Endothelial cell of umbilical vein (primary cell): ENCODE results near the gene CISD2. TPM values are rescaled to one million over a fixed set of nuclear protein-coding genes. Genes with fewer than 3 reads are reported as not detected.

Source experiments
- BruUV-seq: library from RNA; stranded (reverse); fragments of 400-500 nt; replicated peaks from 2 replicates; lab custom pipeline; 2021; lab: Mats Ljungman, UMichigan
- CTCF ChIA-PET: fragments of 300-600, 350-600 bp; sonication (Branson Sonifier 250); formaldehyde crosslinking; loops from one replicate; lab custom pipeline; 2021; ENCODE audit warnings: antibody characterized with exemption, inconsistent platforms; lab: Charles Lee
- POLR2A ChIA-PET: fragments of 300-600, 350-600 bp; sonication (Branson Sonifier 250); formaldehyde crosslinking; loops from one replicate; lab custom pipeline; 2021; ENCODE audit warnings: antibody characterized with exemption, inconsistent platforms; lab: Charles Lee
- DNase-seq: peaks from one replicate; pipeline ENCODE4 v3.0.0-alpha.2; 2011; ENCODE audit warnings: low read depth, low spot score
- FAIRE-seq: peaks from 2 replicates; lab custom pipeline; 2011; peaks lifted over from hg19 to GRCh38; lab: Jason Lieb, UNC
- H2AFZ ChIP-seq: 2 replicates; pipeline ENCODE4 v1.6.0; 2012; ENCODE audit warnings: low read depth, low read length, control low read depth, inconsistent platforms
- H3K27ac ChIP-seq: 2 replicates; pipeline ENCODE4 v1.5.1; 2011; ENCODE audit warnings: low read depth, mild to moderate bottlenecking, control low read depth, low read length, moderate library complexity; ENCODE audit not compliant: insufficient read depth
- H3K27me3 ChIP-seq, 2 experiments: 2 replicates each; pipeline versions ENCODE4 v1.6.0 to v1.6.1; 2011; ENCODE audit warnings: low read length in 2 of 2, mixed read lengths in 1 of 2; ENCODE audit not compliant: control insufficient read depth in 2 of 2, insufficient read depth in 2 of 2
- H3K36me3 ChIP-seq, 2 experiments: 2 replicates in 1 of 2; 3 replicates in 1 of 2; pipeline ENCODE4 v1.5.1; 2011; ENCODE audit warnings: low read length in 2 of 2, mild to moderate bottlenecking in 1 of 2, moderate library complexity in 1 of 2; ENCODE audit not compliant: control insufficient read depth in 2 of 2, insufficient read depth in 2 of 2; ENCODE audit errors: extremely low read depth in 1 of 2
- H3K4me1 ChIP-seq: 3 replicates; pipeline ENCODE4 v1.5.1; 2011; ENCODE audit warnings: mild to moderate bottlenecking, low read length; ENCODE audit not compliant: control insufficient read depth, insufficient read depth; ENCODE audit errors: extremely low read depth
- H3K4me2 ChIP-seq: 2 replicates; pipeline ENCODE4 v1.6.1; 2011; ENCODE audit warnings: low read length, control low read depth, mixed read lengths; ENCODE audit not compliant: insufficient read depth
- H3K4me3 ChIP-seq, 3 experiments: fragments of 200-600 bp in 1 of 3; sonication (generic), shearing (Covaris generic) in 1 of 3; replicated peaks in 1 of 3; 2 replicates each; pipeline ENCODE4 v1.5.1; 2011 to 2016; ENCODE audit warnings: control low read depth in 3 of 3, low read length in 3 of 3, mild to moderate bottlenecking in 2 of 3, inconsistent platforms in 1 of 3, low read depth in 1 of 3, moderate library complexity in 1 of 3; ENCODE audit not compliant: insufficient read depth in 1 of 3
- H3K79me2 ChIP-seq: 2 replicates; pipeline ENCODE4 v1.6.0; 2012; ENCODE audit warnings: low read length, inconsistent platforms; ENCODE audit not compliant: control insufficient read depth, insufficient read depth
- H3K9ac ChIP-seq: replicated peaks from 2 replicates; pipeline ENCODE3; 2011; ENCODE audit warnings: low read length, control low read depth; ENCODE audit not compliant: insufficient read depth; ENCODE audit errors: extremely low read depth
- H3K9me1 ChIP-seq: replicated peaks from 3 replicates; pipeline ENCODE4 v1.6.0; 2011; ENCODE audit warnings: mild to moderate bottlenecking, low read length; ENCODE audit not compliant: control insufficient read depth, insufficient read depth; ENCODE audit errors: extremely low read depth
- H3K9me3 ChIP-seq: replicated peaks from 2 replicates; pipeline ENCODE4 v1.5.1; 2012; ENCODE audit warnings: low read length, inconsistent platforms; ENCODE audit not compliant: control insufficient read depth, insufficient read depth
- H4K20me1 ChIP-seq: replicated peaks from 2 replicates; pipeline ENCODE3; 2011; ENCODE audit warnings: mild to moderate bottlenecking, low read length; ENCODE audit not compliant: control insufficient read depth, insufficient read depth; ENCODE audit errors: extremely low read depth
- EZH2 ChIP-seq: IDR thresholded peaks from 2 replicates; pipeline ENCODE4 v1.6.1; 2012; ENCODE audit warnings: borderline replicate concordance, low read depth, mild to moderate bottlenecking, moderate library complexity, low read length, inconsistent platforms; ENCODE audit not compliant: severe bottlenecking
- FOS ChIP-seq: IDR thresholded peaks from 2 replicates; pipeline ENCODE4 v1.6.1; 2011; ENCODE audit warnings: mild to moderate bottlenecking, low read length, moderate library complexity, borderline replicate concordance; ENCODE audit not compliant: insufficient read depth
- GATA2 ChIP-seq: IDR thresholded peaks from 2 replicates; pipeline ENCODE4 v1.7.0; 2011; ENCODE audit warnings: low read depth, mild to moderate bottlenecking, moderate library complexity, mixed read lengths, low read length; ENCODE audit not compliant: insufficient read length, insufficient read depth
- JUN ChIP-seq: IDR thresholded peaks from 2 replicates; pipeline ENCODE4 v1.6.1; 2011; ENCODE audit warnings: borderline replicate concordance, low read depth; ENCODE audit not compliant: insufficient read length, insufficient read depth
- MAX ChIP-seq: IDR thresholded peaks from 2 replicates; pipeline ENCODE4 v1.6.1; 2011; ENCODE audit not compliant: insufficient read depth, insufficient read length
- MYC ChIP-seq: IDR thresholded peaks from one replicate; pipeline ENCODE4 v1.6.1; 2011; ENCODE audit warnings: mild to moderate bottlenecking, low read depth, low read length
- POLR2A ChIP-seq: IDR thresholded peaks from 2 replicates; pipeline ENCODE4 v1.6.1; 2012; ENCODE audit warnings: low read depth, mild to moderate bottlenecking, control low read depth, low read length
- POLR2AphosphoS5 ChIP-seq: IDR thresholded peaks from 2 replicates; pipeline ENCODE4 v1.6.1; 2012; ENCODE audit warnings: low read depth, mild to moderate bottlenecking, control low read depth, low read length, moderate library complexity; ENCODE audit not compliant: insufficient read depth
- dilution Hi-C: fragments of 300-500 bp; cut with MboI; formaldehyde crosslinking; loops from one replicate; pipeline ENCODE4 v1.15.0; 2019; ENCODE audit warnings: low sequenced_read_pairs; ENCODE audit not compliant: extremely low pct_ligation_motif_present
- intact Hi-C: fragments of 100-400 bp; cut with micrococcal nuclease; formaldehyde crosslinking; loops from one replicate; pipeline ENCODE4 v1.10.0; 2022
- polyA plus RNA-seq, 4 experiments: library from polyadenylated mRNA; depleted of rRNA in 3 of 4; stranded (reverse) in 3 of 4; unstranded in 1 of 4; fragments of >200 nt; gene quantifications; 2 replicates each; pipeline versions ENCODE4 v1.2.1 to v1.2.3, GENCODE V29; 2011 to 2012; ENCODE audit warnings: missing spikeins in 1 of 4
- total RNA-seq: library from RNA; stranded (reverse); gene quantifications from 2 replicates; pipeline ENCODE4 v1.2.3, GENCODE V29; 2021
- TF ChIP-seq, protein P1 (sequence below), 2 donors: IDR thresholded peaks; 1 replicate in 1 of 2; 2 replicates in 1 of 2; pipeline ENCODE4 v1.5.1; 2011; ENCODE audit warnings: low read length in 2 of 2, mild to moderate bottlenecking in 2 of 2, moderate library complexity in 2 of 2, control low read depth in 1 of 2, inconsistent platforms in 1 of 2, low read depth in 1 of 2; ENCODE audit not compliant: insufficient read depth in 1 of 2; ENCODE audit errors: extremely low read depth in 1 of 2

CISD2 gene
- total and polyA plus RNA-seq, 2 donors (not counting 3 experiments of a cell fraction or from before 2014, with no cell fraction given), result 14.6 to 28.4 TPM

DNA sequence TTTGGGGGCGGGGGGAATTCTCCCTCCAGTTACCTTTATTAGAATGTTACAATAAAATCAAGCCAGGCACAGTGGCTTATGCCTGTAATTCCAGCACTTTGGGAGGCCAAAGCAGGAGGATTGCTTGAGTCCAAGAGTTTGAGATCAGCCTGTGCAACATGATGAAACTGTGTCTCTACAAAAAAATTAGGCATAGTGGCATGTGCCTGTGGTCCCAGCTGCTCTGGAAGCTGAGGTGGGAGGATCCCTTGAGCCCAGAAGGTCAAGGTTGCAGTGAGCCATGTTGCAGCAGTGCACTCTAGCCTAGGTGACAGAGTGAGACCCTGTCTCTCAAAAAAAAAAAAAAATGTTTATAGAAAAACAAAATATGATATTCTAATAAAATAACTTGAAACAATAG lies 36.1 kb upstream of the CISD2 start:
- H3K36me3 ChIP-seq, result no peaks in the 10 kb centered on the region
- H2AFZ ChIP-seq, result no peak overlapping the region
- no peaks in the 10 kb centered on the region for H3K79me2 ChIP-seq
- no peaks in the 10 kb centered on the region for H3K27me3 ChIP-seq
- H3K4me1 ChIP-seq, result peaks cover 9% of the 10 kb centered on the region
- FAIRE-seq, result no peak
- intact Hi-C loops, result no loop called here
- no TSS peak for BruUV-seq
- dilution Hi-C loops, result no loop called here
- H3K9me1 ChIP-seq, result no peaks in the 10 kb centered on the region
- no peaks in the 10 kb centered on the region for H3K9me3 ChIP-seq
- H3K4me2 ChIP-seq, result no peak overlapping the region
- CTCF ChIA-PET, result no interaction called here
- H4K20me1 ChIP-seq, result no peaks in the 10 kb centered on the region
- no peak overlapping the region for H3K4me3 ChIP-seq
- no peak overlapping the region for H3K9ac ChIP-seq
- POLR2A ChIA-PET, result no interaction called here
- DNase-seq, result no peak
- no peak overlapping the region for H3K27ac ChIP-seq
- no peak for TF ChIP-seq FOS
- no peak for TF ChIP-seq POLR2A
- TF ChIP-seq GATA2, result no peak
- no peak for TF ChIP-seq POLR2AphosphoS5
- TF ChIP-seq MAX, result no peak
- no peak for TF ChIP-seq JUN
- TF ChIP-seq EZH2, result no peak
- no peak for TF ChIP-seq MYC
- TF ChIP-seq, protein P1, sequence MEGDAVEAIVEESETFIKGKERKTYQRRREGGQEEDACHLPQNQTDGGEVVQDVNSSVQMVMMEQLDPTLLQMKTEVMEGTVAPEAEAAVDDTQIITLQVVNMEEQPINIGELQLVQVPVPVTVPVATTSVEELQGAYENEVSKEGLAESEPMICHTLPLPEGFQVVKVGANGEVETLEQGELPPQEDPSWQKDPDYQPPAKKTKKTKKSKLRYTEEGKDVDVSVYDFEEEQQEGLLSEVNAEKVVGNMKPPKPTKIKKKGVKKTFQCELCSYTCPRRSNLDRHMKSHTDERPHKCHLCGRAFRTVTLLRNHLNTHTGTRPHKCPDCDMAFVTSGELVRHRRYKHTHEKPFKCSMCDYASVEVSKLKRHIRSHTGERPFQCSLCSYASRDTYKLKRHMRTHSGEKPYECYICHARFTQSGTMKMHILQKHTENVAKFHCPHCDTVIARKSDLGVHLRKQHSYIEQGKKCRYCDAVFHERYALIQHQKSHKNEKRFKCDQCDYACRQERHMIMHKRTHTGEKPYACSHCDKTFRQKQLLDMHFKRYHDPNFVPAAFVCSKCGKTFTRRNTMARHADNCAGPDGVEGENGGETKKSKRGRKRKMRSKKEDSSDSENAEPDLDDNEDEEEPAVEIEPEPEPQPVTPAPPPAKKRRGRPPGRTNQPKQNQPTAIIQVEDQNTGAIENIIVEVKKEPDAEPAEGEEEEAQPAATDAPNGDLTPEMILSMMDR (IDR thresholded peaks at IDR 0.05; ENCODE audit: extremely low read depth in 1 of 2, insufficient read depth in 1 of 2, low read depth in 1 of 2, low read length in 2 of 2), result no peak
